Measurements from ENCODE around the gene EXOC2.

Gene EXOC2

GRCh38 chr6:508614-509013 is 184.3 kb downstream of the EXOC2 start:
- Histone ChIP-seq H3K4me1 (ENCODE audit: low read depth, poor library complexity, severe bottlenecking) (no peaks in the 10 kb centered on the region), H3K4me2 (no peak overlapping the region), H3K9ac (no peak overlapping the region), H3K36me3 (ENCODE audit: insufficient read depth) (no peaks in the 10 kb centered on the region), H3K79me2 (ENCODE audit: insufficient read depth, low read depth) (no peaks in the 10 kb centered on the region), H2AFZ (ENCODE audit: low read depth) (no peak overlapping the region), H3K27ac (no peak overlapping the region), H3K4me3 (IDR thresholded peaks at IDR 0.05; ENCODE audit: insufficient read depth, low read depth, low read length) (no peak overlapping the region), H4K20me1 (ENCODE audit: insufficient read depth) (no peaks in the 10 kb centered on the region), H3K27me3 (ENCODE audit: insufficient read depth, low read depth) (no peaks in the 10 kb centered on the region)
- TF ChIP-seq CTCF (conservative IDR thresholded peaks at IDR 0.05; ENCODE audit: low read depth, low read length) = no peak

- H3K79me2 ChIP-seq (ENCODE audit: insufficient read depth, low read depth) = no peaks in the 10 kb centered on the region
- TF ChIP-seq CTCF (conservative IDR thresholded peaks at IDR 0.05; ENCODE audit: low read depth, low read length) = no peak
- no peaks in the 10 kb centered on the region for H3K27me3 ChIP-seq (ENCODE audit: insufficient read depth, low read depth)
- H3K27ac ChIP-seq = no peak overlapping the region
- H3K4me1 ChIP-seq (ENCODE audit: low read depth, poor library complexity, severe bottlenecking) = no peaks in the 10 kb centered on the region
- H3K9ac ChIP-seq = no peak overlapping the region
- no peak overlapping the region for H3K4me2 ChIP-seq
- H2AFZ ChIP-seq (ENCODE audit: low read depth) = no peak overlapping the region
- H3K4me3 ChIP-seq (IDR thresholded peaks at IDR 0.05; ENCODE audit: insufficient read depth, low read depth, low read length) = no peak overlapping the region
- H3K36me3 ChIP-seq (ENCODE audit: insufficient read depth) = no peaks in the 10 kb centered on the region
- no peaks in the 10 kb centered on the region for H4K20me1 ChIP-seq (ENCODE audit: insufficient read depth)
Observed at GRCh38 chr6:508006-508405, 184.9 kb downstream of the EXOC2 start.

GRCh38 chr6:506920-507622 is 185.9 kb downstream of the EXOC2 start:
- H3K4me3 ChIP-seq (IDR thresholded peaks at IDR 0.05; ENCODE audit: insufficient read depth, low read depth, low read length) = no peak overlapping the region
- no peak overlapping the region for H3K9ac ChIP-seq
- no peaks in the 10 kb centered on the region for H4K20me1 ChIP-seq (ENCODE audit: insufficient read depth)
- no peaks in the 10 kb centered on the region for H3K27me3 ChIP-seq (ENCODE audit: insufficient read depth, low read depth)
- no peak for TF ChIP-seq CTCF (conservative IDR thresholded peaks at IDR 0.05; ENCODE audit: low read depth, low read length)
- H3K36me3 ChIP-seq (ENCODE audit: insufficient read depth) = no peaks in the 10 kb centered on the region
- no peaks in the 10 kb centered on the region for H3K4me1 ChIP-seq (ENCODE audit: low read depth, poor library complexity, severe bottlenecking)
- no peak overlapping the region for H3K4me2 ChIP-seq
- H3K27ac ChIP-seq = no peak overlapping the region
- no peaks in the 10 kb centered on the region for H3K79me2 ChIP-seq (ENCODE audit: insufficient read depth, low read depth)
- no peak overlapping the region for H2AFZ ChIP-seq (ENCODE audit: low read depth)

GRCh38 chr6:506508-506907 is 186.4 kb downstream of the EXOC2 start:
- no peaks in the 10 kb centered on the region for H3K79me2 ChIP-seq (ENCODE audit: insufficient read depth, low read depth)
- no peak overlapping the region for H3K27ac ChIP-seq
- H2AFZ ChIP-seq (ENCODE audit: low read depth) = no peak overlapping the region
- H3K27me3 ChIP-seq (ENCODE audit: insufficient read depth, low read depth) = no peaks in the 10 kb centered on the region
- H3K4me3 ChIP-seq (IDR thresholded peaks at IDR 0.05; ENCODE audit: insufficient read depth, low read depth, low read length) = no peak overlapping the region
- no peaks in the 10 kb centered on the region for H4K20me1 ChIP-seq (ENCODE audit: insufficient read depth)
- H3K36me3 ChIP-seq (ENCODE audit: insufficient read depth) = no peaks in the 10 kb centered on the region
- H3K4me2 ChIP-seq = no peak overlapping the region
- H3K9ac ChIP-seq = no peak overlapping the region
- H3K4me1 ChIP-seq (ENCODE audit: low read depth, poor library complexity, severe bottlenecking) = no peaks in the 10 kb centered on the region
- no peak for TF ChIP-seq CTCF (conservative IDR thresholded peaks at IDR 0.05; ENCODE audit: low read depth, low read length)

All from KMS-11 (cell line).